ENCODE data around the gene KRT39. TPM values are rescaled to one million over a fixed set of nuclear protein-coding genes. Genes with fewer than 3 reads are reported as not detected.

Gene KRT39
- total and polyA plus RNA-seq, 10 of the 15 experiments (the other 5 are each of a cell fraction or from before 2014, with no cell fraction given) = not detected

GRCh38 chr17:40952154-40952553, 14.6 kb downstream of the KRT39 start (continued):
- TF ChIP-seq PRDM15 (CRISPR knock-in tag; IDR thresholded peaks at IDR 0.05) (no peak), IKZF1 (conservative IDR thresholded peaks at IDR 0.05) (no peak), STAT1 (conservative IDR thresholded peaks at IDR 0.05) (no peak), POLR2AphosphoS5 (IDR thresholded peaks at IDR 0.05; ENCODE audit: low read length) (no peak), GABPA (IDR thresholded peaks at IDR 0.05; ENCODE audit: low read depth) (no peak), LARP7 (IDR thresholded peaks at IDR 0.05) (no peak), IRF3 (IDR thresholded peaks at IDR 0.05) (no peak)

- CTCF ChIA-PET = no interaction called here
- SMC1A ChIA-PET (ENCODE audit: uncharacterized antibody, unreplicated experiment) = no interaction called here
- Histone ChIP-seq H3K4me3 (no peak overlapping the region), H3K27ac (ENCODE audit: control insufficient read depth, insufficient read depth) (no peak overlapping the region), H3K36me3 (ENCODE audit: control insufficient read depth in 2 of 2, insufficient read depth in 2 of 2, low read length in 1 of 2) (no peaks in the 10 kb centered on the region), H2AFZ (ENCODE audit: control insufficient read depth, low read depth, low read length) (no peak overlapping the region), H3K79me2 (ENCODE audit: control insufficient read depth, insufficient read depth, low read length) (no peaks in the 10 kb centered on the region), H4K20me1 (ENCODE audit: control insufficient read depth, insufficient read depth) (no peaks in the 10 kb centered on the region), H3K4me1 (ENCODE audit: control insufficient read depth, insufficient read depth, low read length) (no peaks in the 10 kb centered on the region), H3K9me3 (replicated peaks; ENCODE audit: control insufficient read depth, insufficient read depth, low read length) (no peaks in the 10 kb centered on the region), H3K9ac (ENCODE audit: control insufficient read depth, insufficient read depth, low read length) (no peak overlapping the region), H3K4me2 (ENCODE audit: control insufficient read depth, insufficient read depth) (no peak overlapping the region), H3K27me3 (replicated peaks in 1 of 2; ENCODE audit: control insufficient read depth in 2 of 2, insufficient read depth in 2 of 2, low read length in 1 of 2) (no peaks in the 10 kb centered on the region)
- intact Hi-C loops (cut with micrococcal nuclease; ENCODE audit: unreplicated experiment) = no loop called here
- DNase-seq (ENCODE audit: low read depth, low spot score) = no peak
- RAD21 ChIA-PET (ENCODE audit: unreplicated experiment) = no interaction called here
- no TSS peak for BruUV-seq (replicated peaks)
- POLR2A ChIA-PET = no interaction called here
- ATAC-seq = no peak
- no peak for FAIRE-seq
- WGBS (ENCODE audit: insufficient coverage, insufficient replicate concordance, low lambda C conversion rate, missing lambda C conversion rate) = 78% methylated on average over 2 of the region's 2 CpGs
- in situ Hi-C loops (cut with MboI) = no loop called here
- TF ChIP-seq ZNF384 (IDR thresholded peaks at IDR 0.05; ENCODE audit: borderline replicate concordance, low read depth, low read length) (no peak), RBBP5 (conservative IDR thresholded peaks at IDR 0.05) (no peak), CBX5 (IDR thresholded peaks at IDR 0.05; ENCODE audit: low read depth) (no peak), RELA (IDR thresholded peaks at IDR 0.05; ENCODE audit: borderline replicate concordance, partially characterized antibody) (no peak), SUZ12 (IDR thresholded peaks at IDR 0.05; ENCODE audit: unreplicated experiment) (no peak), NRF1 (conservative IDR thresholded peaks at IDR 0.05; ENCODE audit: low read depth, low read length) (no peak), HDAC2 (IDR thresholded peaks at IDR 0.05) (no peak), BCL11A (IDR thresholded peaks at IDR 0.05; ENCODE audit: low read depth, low read length) (no peak), RUNX3 (IDR thresholded peaks at IDR 0.05; ENCODE audit: low read length) (no peak), RELB (IDR thresholded peaks at IDR 0.05; ENCODE audit: low read depth) (no peak), IKZF1 (conservative IDR thresholded peaks at IDR 0.05) (no peak), E2F4 (IDR thresholded peaks at IDR 0.05; ENCODE audit: low read depth, low read length) (no peak)
These were observed 15.6 kb downstream of the KRT39 start for GRCh38 chr17:40951011-40951622.

All from GM12878 (cell line).